ENCODE results near the gene GLYATL3.

DNA sequence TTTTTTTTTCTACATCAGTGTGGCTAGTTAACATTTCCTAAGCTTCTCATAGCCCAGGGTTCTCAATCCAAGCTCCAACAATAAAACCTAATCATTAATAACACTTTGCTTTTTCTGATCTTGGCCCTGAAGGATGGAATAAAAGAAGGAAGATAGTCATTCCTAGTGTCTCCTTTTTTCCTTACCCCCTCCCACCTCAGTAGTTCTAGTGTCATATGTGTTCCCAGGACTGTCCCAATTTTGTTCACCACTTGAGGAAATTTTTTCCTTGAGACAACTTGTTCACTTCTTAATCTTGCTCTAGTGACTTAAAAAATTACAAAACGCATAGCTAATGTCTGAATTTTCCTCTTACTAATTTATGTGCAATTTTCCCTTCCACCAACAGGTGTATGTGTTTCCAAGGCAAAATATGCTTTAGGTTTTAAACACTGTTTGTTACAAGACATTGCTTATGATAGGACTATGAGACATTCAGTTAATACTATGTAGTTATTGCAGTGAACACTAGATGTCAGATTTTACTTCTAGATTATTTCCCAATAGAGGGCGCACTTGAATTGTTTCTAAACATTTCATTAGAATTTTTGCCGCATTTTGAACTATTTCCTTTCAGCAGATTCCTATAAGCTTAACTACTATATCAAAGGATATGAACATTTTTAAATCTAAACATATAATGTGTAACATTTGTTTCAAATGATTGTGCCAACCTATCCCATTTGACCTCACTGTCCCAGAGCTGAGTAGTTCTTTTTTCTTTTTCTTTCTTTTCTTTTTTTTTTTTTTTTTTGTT is 32.2 kb downstream of the GLYATL3 start:
- TF ChIP-seq, protein P1, sequence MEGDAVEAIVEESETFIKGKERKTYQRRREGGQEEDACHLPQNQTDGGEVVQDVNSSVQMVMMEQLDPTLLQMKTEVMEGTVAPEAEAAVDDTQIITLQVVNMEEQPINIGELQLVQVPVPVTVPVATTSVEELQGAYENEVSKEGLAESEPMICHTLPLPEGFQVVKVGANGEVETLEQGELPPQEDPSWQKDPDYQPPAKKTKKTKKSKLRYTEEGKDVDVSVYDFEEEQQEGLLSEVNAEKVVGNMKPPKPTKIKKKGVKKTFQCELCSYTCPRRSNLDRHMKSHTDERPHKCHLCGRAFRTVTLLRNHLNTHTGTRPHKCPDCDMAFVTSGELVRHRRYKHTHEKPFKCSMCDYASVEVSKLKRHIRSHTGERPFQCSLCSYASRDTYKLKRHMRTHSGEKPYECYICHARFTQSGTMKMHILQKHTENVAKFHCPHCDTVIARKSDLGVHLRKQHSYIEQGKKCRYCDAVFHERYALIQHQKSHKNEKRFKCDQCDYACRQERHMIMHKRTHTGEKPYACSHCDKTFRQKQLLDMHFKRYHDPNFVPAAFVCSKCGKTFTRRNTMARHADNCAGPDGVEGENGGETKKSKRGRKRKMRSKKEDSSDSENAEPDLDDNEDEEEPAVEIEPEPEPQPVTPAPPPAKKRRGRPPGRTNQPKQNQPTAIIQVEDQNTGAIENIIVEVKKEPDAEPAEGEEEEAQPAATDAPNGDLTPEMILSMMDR (conservative IDR thresholded peaks at IDR 0.05; ENCODE audit: low read depth, low read length) = peak; percentile 100
- TF ChIP-seq EZH2 (IDR thresholded peaks at IDR 0.05; ENCODE audit: low read length, unreplicated experiment) (no peak), EZH2phosphoT487 (IDR thresholded peaks at IDR 0.05; ENCODE audit: borderline replicate concordance, low read length) (no peak)

Data from PC-3 (cell line).